GM19035 (cell line): Measurements from ENCODE around the gene MOB2.
"Not testable (repeated sequence)": the region's sequence is repeated elsewhere in the genome, so short reads cannot be mapped to it uniquely, and the experiment has no call there.

Experiments
- ATAC-seq: cut with Tn5 transposase; IDR thresholded peaks from one replicate; pipeline ENCODE4 v1.9.1; 2021; ENCODE audit not compliant: unreplicated experiment

The MOB2 gene

GRCh38 chr11:1519028-1520010 lies 32.7 kb upstream of the MOB2 start:
- no peak for ATAC-seq

DNA sequence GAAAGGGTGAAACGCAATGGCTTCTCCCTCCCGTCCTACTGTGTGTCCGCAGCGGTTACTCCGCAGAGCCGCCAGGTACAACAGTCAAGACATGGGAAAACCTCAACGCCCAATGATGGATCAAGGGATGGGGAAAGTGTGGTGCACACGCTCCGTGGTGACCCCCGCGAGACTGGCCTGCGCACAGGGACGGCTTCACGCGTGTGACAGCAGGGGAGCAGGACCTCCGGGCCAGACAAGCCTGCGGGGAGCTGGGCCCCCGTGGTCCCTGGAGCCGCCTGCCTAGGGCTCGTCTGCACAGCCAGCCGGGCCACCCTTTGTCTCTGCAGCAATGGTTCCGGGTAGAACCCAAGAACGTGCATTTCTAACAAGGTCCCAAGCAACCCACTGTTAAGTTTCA lies 31.7 kb upstream of the MOB2 start:
- no peak for ATAC-seq

- no peak for ATAC-seq
Measured at GRCh38 chr11:1517117-1518005, 30.8 kb upstream of the MOB2 start.

GRCh38 chr11:1516273-1517067 lies 29.9 kb upstream of the MOB2 start:
- ATAC-seq = no peak

DNA sequence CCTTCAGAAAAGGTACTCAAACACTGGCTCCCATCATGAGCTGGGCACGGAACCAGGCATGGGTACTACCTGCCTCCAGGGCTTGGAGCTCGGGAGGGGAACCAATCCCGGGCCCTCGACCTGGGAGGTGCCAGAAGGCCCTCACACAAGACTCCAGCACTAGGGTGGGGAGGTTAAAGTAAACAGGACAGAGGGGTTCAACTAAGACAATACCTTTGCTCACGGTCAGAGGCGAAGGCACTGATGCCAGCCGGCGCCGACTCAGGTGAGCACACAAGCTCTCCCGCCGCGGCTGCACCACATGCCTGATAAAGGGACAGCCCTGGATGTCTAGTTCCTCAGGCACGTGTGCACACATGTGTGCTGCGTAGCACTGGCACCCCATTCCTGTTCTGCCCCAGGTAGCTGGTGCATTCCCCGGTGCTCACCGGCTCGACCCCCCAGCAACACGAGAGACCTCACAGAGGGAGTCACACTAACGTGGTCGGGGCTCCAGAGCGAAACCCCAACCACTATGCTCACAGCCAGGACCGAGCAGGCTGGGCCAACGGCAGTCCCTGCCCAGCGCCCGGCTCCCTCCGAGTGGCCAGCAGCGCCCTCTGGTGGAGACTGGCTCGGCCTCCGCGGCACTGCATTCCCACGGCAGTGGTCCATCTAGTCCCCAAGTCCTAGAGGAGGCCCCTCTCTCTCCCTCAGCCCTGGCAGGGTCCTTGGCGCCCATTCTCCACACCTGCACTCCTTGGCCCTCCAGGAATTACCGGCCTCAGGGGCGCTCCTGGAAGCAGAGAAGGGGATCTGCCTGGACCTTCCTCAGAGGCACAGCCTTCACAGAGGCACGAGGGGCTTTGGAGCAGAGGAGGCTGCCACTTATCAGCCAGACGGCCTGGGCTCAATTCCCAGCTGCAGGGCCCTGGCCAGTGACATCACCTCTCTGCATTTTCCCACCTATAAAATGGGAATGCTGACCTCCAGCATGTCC lies 28.8 kb upstream of the MOB2 start:
- ATAC-seq = no peak

DNA sequence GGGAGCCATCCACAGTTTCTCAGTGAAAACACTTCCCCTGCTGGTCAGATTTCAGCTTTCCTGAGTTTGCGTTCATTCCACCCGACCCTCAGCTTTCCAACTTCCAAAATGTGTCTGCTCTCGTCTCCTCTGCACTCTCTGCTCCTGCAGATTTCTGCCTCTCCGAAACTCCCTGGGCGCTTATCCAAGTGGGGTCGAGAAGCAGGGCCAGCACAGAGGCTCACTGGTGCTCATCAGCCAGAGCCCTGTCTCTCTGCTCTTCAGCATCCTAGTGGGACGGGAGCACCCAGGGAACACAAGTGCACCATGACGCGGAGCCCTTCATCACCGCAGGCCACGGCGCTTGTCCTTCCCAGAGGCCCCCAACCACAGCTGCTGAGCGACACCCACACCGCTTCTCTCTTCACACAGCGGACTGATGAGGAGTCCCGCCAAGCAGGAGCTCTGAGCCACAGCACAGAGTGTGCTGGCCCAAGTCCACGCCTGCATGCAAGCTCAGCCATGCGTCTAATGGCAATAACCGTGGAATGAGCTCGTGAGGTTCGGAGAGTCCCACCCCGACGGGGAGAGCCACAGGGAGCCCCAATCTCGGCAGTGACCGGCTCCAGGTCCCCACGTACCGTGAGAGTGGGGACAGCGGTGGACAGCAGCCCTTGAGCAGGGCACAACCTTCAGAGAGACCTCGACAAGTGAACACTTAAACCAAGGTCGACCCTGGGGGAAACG lies 27.9 kb upstream of the MOB2 start:
- no peak for ATAC-seq

DNA sequence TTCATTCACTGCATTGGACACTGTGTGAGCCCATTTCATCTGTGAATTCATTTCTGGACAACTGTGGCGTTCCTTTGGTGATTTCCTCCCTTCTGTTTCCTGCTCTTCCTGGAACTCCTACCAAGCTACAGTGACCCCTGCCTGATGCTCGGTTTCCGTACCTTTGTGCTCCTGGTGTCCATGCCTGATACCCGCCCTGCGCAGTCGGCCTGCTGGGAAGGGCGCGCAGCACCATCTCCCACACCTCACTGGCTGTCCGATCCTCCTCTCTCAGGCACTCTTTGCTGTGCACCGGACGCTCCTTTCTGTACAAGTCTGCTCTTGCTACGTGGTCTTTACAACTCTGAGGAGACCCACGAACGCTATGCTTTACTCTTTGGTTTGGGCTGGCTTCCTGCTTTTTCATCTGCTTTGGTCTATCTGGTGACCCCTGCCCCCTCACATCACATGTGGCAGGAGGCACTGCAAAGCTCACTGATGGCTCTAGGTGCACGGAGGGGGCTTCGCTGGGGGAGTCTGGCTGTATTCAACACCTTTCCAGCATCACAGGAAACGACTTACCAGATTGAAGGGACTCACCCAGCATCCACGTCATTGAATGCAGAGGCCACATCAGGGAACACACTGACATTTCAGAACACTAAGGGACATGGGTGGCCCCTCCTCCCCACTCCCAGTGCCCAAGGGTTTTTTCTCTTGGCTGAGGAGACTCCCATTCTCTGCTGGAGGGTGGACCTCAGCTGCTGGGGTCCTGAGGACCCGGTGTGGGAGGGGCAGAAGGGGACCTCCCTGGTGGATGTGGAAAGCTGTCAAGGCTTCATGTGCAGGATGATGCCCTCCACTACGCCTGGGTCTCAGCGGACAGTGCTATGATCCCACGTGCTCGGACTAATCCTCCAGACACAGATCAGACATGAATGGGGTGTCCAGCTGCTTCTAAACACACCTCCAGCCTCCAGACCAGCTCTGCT lies 27.0 kb upstream of the MOB2 start:
- no peak for ATAC-seq

GRCh38 chr11:1512531-1513258 lies 26.1 kb upstream of the MOB2 start:
- ATAC-seq = not testable (repeated sequence)

GRCh38 chr11:1511937-1512496 lies 25.4 kb upstream of the MOB2 start:
- no peak for ATAC-seq

DNA sequence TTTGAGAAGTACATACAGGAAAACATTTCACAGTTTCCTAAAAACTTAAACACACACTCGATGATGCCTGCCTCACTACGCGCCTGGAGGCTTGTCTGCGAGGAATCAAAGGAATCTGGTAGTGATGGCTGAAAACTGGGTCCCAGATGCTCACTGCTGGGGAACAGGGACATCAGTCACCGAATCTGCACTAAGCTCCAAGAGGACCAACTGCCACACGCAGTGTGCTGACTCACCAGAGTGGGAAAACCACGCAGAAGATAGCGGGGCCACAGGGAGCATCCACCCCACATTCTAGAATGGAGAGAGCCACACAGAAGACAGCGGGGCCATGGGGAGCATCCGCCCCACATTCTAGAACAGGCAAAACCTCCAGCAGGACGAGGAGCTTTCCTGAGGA lies 24.3 kb upstream of the MOB2 start:
- no peak for ATAC-seq

- not testable (repeated sequence) for ATAC-seq
Measured at GRCh38 chr11:1510351-1510750, 23.8 kb upstream of the MOB2 start.

GRCh38 chr11:1509626-1510255 lies 23.2 kb upstream of the MOB2 start:
- ATAC-seq = no peak

DNA sequence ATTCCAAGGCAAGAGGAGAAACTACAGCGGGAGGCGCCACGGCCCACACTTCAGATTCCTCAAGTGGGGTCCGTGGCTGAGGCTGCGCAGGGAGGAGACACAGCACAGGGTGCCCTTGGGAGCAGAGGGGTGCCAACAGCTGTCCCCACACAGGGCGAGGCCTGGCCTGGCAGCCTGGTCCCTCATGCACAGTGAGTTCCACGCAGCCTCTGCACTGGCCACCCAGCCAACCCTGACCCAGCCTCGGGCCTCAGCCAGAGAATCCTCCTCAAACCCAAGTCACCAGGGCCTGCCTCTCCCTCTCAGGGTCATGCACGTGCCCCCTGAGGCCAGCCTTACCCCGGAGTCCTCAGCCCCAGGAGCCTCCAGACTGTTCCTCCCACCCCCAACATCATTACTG lies 22.4 kb upstream of the MOB2 start:
- ATAC-seq = no peak

DNA sequence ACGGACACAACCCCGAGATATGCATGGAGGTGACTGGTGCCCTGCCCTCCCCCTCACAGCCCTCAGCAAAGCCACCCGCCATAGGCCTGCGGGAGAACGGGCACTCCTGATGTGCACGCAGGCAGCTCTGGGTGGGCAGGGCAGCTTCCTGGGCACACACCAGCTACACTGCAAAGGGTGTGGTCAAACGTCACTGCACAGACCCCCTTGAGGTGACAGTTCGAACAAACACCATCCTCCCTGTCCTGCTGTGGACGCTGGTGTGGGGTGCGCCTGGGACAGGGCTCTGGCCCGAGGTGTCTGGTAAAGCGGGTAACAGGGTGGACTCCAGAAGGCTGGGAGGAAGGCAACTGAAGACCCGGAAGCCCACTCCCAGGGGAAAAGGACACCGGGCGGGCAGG lies 21.9 kb upstream of the MOB2 start:
- no peak for ATAC-seq

DNA sequence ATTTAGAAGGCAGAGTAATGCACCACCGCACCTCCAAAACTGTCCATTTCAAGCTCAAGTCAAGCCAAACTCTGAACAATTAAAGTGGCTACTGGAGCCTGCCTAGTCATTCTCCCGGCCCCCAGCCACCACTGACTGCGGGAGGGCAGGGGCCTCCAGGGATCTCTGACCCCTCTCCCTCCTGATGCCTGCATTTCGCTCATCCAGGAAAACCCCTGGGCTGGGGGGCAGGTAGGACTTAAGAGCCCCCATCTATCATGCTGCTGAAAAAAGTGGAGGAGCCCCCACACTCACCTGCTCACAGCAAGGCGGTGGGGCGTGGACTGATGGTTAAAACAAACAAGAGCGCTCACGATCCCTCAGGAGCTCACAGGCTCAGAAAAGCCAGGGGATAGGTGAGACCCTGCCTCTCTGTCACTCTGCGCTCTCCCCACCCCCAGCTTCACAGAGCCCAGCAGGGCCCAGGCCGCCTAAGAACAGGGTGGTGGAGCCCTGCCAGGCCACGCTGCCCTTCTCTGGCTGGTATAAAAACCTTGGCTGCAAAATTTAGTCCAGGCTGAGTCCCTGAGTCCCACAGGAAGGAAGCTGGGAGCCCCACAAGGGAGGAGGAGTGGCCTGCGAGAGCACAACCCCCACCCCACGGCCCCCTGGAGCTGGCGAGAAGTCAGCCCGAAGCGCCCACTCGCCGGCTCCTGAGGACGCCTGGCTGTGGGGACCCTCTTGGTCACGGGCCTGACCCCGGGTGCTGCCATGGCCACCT lies 21.0 kb upstream of the MOB2 start:
- ATAC-seq = no peak

GRCh38 chr11:1506981-1507380 lies 20.4 kb upstream of the MOB2 start:
- ATAC-seq = no peak
